ENCODE results near the gene ZCCHC7. TPM values are rescaled to one million over a fixed set of nuclear protein-coding genes. Genes with fewer than 3 reads are reported as not detected.

Gene ZCCHC7
- polyA plus RNA-seq, 3 donors, result 8.7 to 12.9 (median 12.5) TPM

- Histone ChIP-seq H3K4me1 (ENCODE audit: control insufficient read depth in 1 of 2, insufficient read depth in 2 of 2, low read length in 2 of 2) (no peaks in the 10 kb centered on the region), H3K36me3 (replicated peaks in 1 of 2; ENCODE audit: control insufficient read depth in 1 of 2, insufficient read depth in 2 of 2, low read length in 2 of 2) (no peaks in the 10 kb centered on the region), H3K27ac (ENCODE audit: low read depth in 1 of 2, low read length in 2 of 2) (no peak overlapping the region), H3K9ac (ENCODE audit: insufficient read depth, low read length, poor library complexity, severe bottlenecking) (no peak overlapping the region), H3K4me2 (replicated peaks; ENCODE audit: extremely low read depth, low read length, poor library complexity, severe bottlenecking) (no peak overlapping the region), H4K20me1 (ENCODE audit: insufficient read depth, low read length) (no peaks in the 10 kb centered on the region), H3K79me2 (ENCODE audit: insufficient read depth, low read length) (no peaks in the 10 kb centered on the region), H3K4me3 (replicated peaks in 1 of 3; ENCODE audit: low read depth in 2 of 3, low read length in 3 of 3) (no peak overlapping the region), H2AFZ (ENCODE audit: insufficient read depth, low read depth, low read length, poor library complexity, severe bottlenecking) (no peak overlapping the region), H3K27me3 (ENCODE audit: control insufficient read depth in 2 of 2, insufficient read depth in 2 of 2, low read length in 2 of 2) (no peaks in the 10 kb centered on the region), H3K9me3 (replicated peaks in 1 of 2; ENCODE audit: control insufficient read depth in 1 of 2, insufficient read depth in 1 of 2, low read length in 2 of 2) (no peaks in the 10 kb centered on the region)
- Mint-ChIP-seq H3K27ac (no peak overlapping the region), H3K4me3 (no peak overlapping the region), H3K4me1 (no peaks in the 10 kb centered on the region), H3K27me3 (ENCODE audit: low read depth in 3 of 3) (no peaks in the 10 kb centered on the region), H3K9me3 (peaks cover 0 to 1% (median 0%) of the 10 kb centered on the region in 7 donors), H3K36me3 (peaks cover 0 to 3% of the 10 kb centered on the region in 2 donors)
- DNase-seq, result no peak
- TF ChIP-seq, protein P1, sequence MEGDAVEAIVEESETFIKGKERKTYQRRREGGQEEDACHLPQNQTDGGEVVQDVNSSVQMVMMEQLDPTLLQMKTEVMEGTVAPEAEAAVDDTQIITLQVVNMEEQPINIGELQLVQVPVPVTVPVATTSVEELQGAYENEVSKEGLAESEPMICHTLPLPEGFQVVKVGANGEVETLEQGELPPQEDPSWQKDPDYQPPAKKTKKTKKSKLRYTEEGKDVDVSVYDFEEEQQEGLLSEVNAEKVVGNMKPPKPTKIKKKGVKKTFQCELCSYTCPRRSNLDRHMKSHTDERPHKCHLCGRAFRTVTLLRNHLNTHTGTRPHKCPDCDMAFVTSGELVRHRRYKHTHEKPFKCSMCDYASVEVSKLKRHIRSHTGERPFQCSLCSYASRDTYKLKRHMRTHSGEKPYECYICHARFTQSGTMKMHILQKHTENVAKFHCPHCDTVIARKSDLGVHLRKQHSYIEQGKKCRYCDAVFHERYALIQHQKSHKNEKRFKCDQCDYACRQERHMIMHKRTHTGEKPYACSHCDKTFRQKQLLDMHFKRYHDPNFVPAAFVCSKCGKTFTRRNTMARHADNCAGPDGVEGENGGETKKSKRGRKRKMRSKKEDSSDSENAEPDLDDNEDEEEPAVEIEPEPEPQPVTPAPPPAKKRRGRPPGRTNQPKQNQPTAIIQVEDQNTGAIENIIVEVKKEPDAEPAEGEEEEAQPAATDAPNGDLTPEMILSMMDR (IDR thresholded peaks at IDR 0.05), result no peak
- WGBS (ENCODE audit: insufficient coverage), result no CpG with 5 or more reads among the region's 2 CpGs
- intact Hi-C loops (cut with micrococcal nuclease), result no loop called here
Observed at GRCh38 chr9:37281541-37281940, 161.2 kb downstream of the ZCCHC7 start.

DNA sequence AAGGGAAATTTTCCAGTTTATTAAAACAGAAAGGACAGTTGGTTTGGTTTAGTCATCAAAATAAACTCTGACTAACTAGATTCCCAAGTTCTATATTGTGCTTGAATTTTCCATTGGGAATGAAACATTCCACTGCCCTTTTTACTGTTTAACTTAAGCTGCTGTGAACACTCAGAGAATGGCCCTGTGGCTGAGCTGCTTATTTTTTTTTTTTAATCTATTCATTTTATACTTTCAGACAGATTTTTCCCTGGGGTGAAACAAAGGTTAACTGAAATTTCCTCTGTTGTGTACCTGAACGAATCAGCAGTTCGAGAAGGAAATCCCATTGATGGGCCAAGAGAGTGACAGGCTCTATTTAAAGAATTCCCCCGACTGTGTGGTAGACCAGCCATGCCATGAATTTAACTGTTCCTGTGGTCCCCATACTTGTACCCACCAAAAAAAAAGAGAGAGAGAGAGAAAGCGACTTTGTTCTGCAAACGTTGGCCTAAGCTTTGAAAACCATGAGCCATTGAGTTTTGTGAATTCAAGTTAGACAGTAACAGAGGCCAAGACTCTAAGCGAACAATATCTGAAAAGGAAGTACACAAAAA lies 163.5 kb downstream of the ZCCHC7 start:
- Histone ChIP-seq H3K4me3 (replicated peaks in 1 of 3; ENCODE audit: low read depth in 2 of 3, low read length in 3 of 3) (no peak overlapping the region), H3K4me2 (replicated peaks; ENCODE audit: extremely low read depth, low read length, poor library complexity, severe bottlenecking) (no peak overlapping the region), H3K4me1 (ENCODE audit: control insufficient read depth in 1 of 2, insufficient read depth in 2 of 2, low read length in 2 of 2) (no peaks in the 10 kb centered on the region), H3K27me3 (ENCODE audit: control insufficient read depth in 2 of 2, insufficient read depth in 2 of 2, low read length in 2 of 2) (no peaks in the 10 kb centered on the region), H4K20me1 (ENCODE audit: insufficient read depth, low read length) (no peaks in the 10 kb centered on the region), H3K9ac (ENCODE audit: insufficient read depth, low read length, poor library complexity, severe bottlenecking) (no peak overlapping the region), H2AFZ (ENCODE audit: insufficient read depth, low read depth, low read length, poor library complexity, severe bottlenecking) (no peak overlapping the region), H3K9me3 (replicated peaks in 1 of 2; ENCODE audit: control insufficient read depth in 1 of 2, insufficient read depth in 1 of 2, low read length in 2 of 2) (no peaks in the 10 kb centered on the region), H3K79me2 (ENCODE audit: insufficient read depth, low read length) (no peaks in the 10 kb centered on the region), H3K36me3 (replicated peaks in 1 of 2; ENCODE audit: control insufficient read depth in 1 of 2, insufficient read depth in 2 of 2, low read length in 2 of 2) (no peaks in the 10 kb centered on the region), H3K27ac (ENCODE audit: low read depth in 1 of 2, low read length in 2 of 2) (no peak overlapping the region)
- Mint-ChIP-seq H3K9me3 (peaks cover 0 to 1% (median 0%) of the 10 kb centered on the region in 7 donors), H3K27me3 (ENCODE audit: low read depth in 3 of 3) (no peaks in the 10 kb centered on the region), H3K27ac (no peak overlapping the region), H3K4me1 (no peaks in the 10 kb centered on the region), H3K36me3 (peaks cover 2 to 5% of the 10 kb centered on the region in 2 donors), H3K4me3 (no peak overlapping the region)
- WGBS (ENCODE audit: insufficient coverage), result no CpG with 5 or more reads among the region's 6 CpGs
- DNase-seq, result no peak
- TF ChIP-seq, protein P1 (IDR thresholded peaks at IDR 0.05), result no peak
- intact Hi-C loops (cut with micrococcal nuclease), result no loop called here
